ENCODE results near the gene IGFL3. TPM values are rescaled to one million over a fixed set of nuclear protein-coding genes. Genes with fewer than 3 reads are reported as not detected.

IGFL3 gene
- total and polyA plus RNA-seq, 9 of the 15 experiments (the other 6 are each of a cell fraction or from before 2014, with no cell fraction given) = not detected

DNA sequence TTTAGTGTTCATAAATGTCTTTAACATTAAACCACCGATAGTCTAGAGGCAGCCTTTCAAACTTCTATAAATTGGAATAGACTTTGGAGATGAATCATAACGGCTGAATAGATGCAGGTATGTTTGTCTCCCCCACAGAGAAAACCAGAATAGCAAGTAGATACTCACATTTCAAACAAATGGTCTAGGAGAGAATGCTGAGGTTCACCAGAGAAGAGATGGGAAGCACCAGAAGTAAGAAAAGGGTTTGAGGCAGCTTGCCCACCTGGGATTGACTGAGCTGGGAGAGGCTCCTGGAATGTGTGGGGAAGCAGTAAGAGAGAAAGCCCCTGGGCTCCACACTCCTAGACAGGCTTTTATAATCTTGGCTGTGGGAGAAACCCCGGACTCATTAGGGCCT lies 6.4 kb downstream of the IGFL3 start:
- no peaks in the 10 kb centered on the region for H3K36me3 ChIP-seq (ENCODE audit: control insufficient read depth, insufficient read depth, low read length)
- H3K27ac ChIP-seq (ENCODE audit: extremely low read depth, low read depth, low read length) = no peak overlapping the region
- intact Hi-C loops (cut with micrococcal nuclease) = no loop called here
- TF ChIP-seq ETS2 (tag; IDR thresholded peaks at IDR 0.05; ENCODE audit: borderline replicate concordance, poor library complexity, severe bottlenecking) (no peak), ZNF165 (CRISPR knock-in tag; IDR thresholded peaks at IDR 0.05; ENCODE audit: borderline replicate concordance) (no peak), RB1 (IDR thresholded peaks at IDR 0.05; ENCODE audit: low read depth) (no peak), ZNF175 (CRISPR knock-in tag; IDR thresholded peaks at IDR 0.05; ENCODE audit: low read depth) (no peak), MEF2D (tag; conservative IDR thresholded peaks at IDR 0.05; ENCODE audit: low read depth) (no peak), NRF1 (conservative IDR thresholded peaks at IDR 0.05 in 1 of 2, IDR thresholded peaks at IDR 0.05 in 1 of 2) (no peak), ZC3H8 (IDR thresholded peaks at IDR 0.05) (no peak)
- TF ChIP-seq, protein P1, sequence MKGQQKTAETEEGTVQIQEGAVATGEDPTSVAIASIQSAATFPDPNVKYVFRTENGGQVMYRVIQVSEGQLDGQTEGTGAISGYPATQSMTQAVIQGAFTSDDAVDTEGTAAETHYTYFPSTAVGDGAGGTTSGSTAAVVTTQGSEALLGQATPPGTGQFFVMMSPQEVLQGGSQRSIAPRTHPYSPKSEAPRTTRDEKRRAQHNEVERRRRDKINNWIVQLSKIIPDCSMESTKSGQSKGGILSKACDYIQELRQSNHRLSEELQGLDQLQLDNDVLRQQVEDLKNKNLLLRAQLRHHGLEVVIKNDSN (CRISPR knock-in tag; IDR thresholded peaks at IDR 0.05) = no peak
- TF ChIP-seq, protein P2, sequence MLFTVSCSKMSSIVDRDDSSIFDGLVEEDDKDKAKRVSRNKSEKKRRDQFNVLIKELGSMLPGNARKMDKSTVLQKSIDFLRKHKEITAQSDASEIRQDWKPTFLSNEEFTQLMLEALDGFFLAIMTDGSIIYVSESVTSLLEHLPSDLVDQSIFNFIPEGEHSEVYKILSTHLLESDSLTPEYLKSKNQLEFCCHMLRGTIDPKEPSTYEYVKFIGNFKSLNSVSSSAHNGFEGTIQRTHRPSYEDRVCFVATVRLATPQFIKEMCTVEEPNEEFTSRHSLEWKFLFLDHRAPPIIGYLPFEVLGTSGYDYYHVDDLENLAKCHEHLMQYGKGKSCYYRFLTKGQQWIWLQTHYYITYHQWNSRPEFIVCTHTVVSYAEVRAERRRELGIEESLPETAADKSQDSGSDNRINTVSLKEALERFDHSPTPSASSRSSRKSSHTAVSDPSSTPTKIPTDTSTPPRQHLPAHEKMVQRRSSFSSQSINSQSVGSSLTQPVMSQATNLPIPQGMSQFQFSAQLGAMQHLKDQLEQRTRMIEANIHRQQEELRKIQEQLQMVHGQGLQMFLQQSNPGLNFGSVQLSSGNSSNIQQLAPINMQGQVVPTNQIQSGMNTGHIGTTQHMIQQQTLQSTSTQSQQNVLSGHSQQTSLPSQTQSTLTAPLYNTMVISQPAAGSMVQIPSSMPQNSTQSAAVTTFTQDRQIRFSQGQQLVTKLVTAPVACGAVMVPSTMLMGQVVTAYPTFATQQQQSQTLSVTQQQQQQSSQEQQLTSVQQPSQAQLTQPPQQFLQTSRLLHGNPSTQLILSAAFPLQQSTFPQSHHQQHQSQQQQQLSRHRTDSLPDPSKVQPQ (CRISPR knock-in tag; IDR thresholded peaks at IDR 0.05; ENCODE audit: borderline replicate concordance) = no peak
- TF ChIP-seq, protein P3, sequence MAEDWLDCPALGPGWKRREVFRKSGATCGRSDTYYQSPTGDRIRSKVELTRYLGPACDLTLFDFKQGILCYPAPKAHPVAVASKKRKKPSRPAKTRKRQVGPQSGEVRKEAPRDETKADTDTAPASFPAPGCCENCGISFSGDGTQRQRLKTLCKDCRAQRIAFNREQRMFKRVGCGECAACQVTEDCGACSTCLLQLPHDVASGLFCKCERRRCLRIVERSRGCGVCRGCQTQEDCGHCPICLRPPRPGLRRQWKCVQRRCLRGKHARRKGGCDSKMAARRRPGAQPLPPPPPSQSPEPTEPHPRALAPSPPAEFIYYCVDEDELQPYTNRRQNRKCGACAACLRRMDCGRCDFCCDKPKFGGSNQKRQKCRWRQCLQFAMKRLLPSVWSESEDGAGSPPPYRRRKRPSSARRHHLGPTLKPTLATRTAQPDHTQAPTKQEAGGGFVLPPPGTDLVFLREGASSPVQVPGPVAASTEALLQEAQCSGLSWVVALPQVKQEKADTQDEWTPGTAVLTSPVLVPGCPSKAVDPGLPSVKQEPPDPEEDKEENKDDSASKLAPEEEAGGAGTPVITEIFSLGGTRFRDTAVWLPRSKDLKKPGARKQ (CRISPR knock-in tag; IDR thresholded peaks at IDR 0.05) = no peak
- TF ChIP-seq, protein P4, sequence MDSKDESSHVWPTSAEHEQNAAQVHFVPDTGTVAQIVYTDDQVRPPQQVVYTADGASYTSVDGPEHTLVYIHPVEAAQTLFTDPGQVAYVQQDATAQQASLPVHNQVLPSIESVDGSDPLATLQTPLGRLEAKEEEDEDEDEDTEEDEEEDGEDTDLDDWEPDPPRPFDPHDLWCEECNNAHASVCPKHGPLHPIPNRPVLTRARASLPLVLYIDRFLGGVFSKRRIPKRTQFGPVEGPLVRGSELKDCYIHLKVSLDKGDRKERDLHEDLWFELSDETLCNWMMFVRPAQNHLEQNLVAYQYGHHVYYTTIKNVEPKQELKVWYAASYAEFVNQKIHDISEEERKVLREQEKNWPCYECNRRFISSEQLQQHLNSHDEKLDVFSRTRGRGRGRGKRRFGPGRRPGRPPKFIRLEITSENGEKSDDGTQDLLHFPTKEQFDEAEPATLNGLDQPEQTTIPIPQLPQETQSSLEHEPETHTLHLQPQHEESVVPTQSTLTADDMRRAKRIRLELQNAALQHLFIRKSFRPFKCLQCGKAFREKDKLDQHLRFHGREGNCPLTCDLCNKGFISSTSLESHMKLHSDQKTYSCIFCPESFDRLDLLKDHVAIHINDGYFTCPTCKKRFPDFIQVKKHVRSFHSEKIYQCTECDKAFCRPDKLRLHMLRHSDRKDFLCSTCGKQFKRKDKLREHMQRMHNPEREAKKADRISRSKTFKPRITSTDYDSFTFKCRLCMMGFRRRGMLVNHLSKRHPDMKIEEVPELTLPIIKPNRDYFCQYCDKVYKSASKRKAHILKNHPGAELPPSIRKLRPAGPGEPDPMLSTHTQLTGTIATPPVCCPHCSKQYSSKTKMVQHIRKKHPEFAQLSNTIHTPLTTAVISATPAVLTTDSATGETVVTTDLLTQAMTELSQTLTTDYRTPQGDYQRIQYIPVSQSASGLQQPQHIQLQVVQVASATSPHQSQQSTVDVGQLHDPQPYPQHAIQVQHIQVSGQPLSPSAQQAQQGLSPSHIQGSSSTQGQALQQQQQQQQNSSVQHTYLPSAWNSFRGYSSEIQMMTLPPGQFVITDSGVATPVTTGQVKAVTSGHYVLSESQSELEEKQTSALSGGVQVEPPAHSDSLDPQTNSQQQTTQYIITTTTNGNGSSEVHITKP (IDR thresholded peaks at IDR 0.05; ENCODE audit: partially characterized antibody) = no peak
- 0% methylated on average over 3 of the region's 3 CpGs for WGBS (ENCODE audit: insufficient coverage, low coverage, missing lambda C conversion rate)
- no TSS peak for BruUV-seq (replicated peaks)
- no peak for DNase-seq (ENCODE audit: extremely low read depth in 1 of 4, low spot score in 3 of 4)
- H4K20me1 ChIP-seq (replicated peaks; ENCODE audit: control insufficient read depth, insufficient read depth, low read length) = no peaks in the 10 kb centered on the region
- FAIRE-seq = no peak
- H3K27me3 ChIP-seq (ENCODE audit: control insufficient read depth in 2 of 2, insufficient read depth in 2 of 2, low read length in 2 of 2) = peaks cover 0 to 5% of the 10 kb centered on the region in 2 experiments; a peak in 1 of 5 replicates
- H3K9me3 ChIP-seq (replicated peaks; ENCODE audit: control insufficient read depth, insufficient read depth, low read depth, low read length) = no peaks in the 10 kb centered on the region
- ATAC-seq = no peak
- H3K4me2 ChIP-seq (ENCODE audit: insufficient read depth, low read length) = no peak overlapping the region
- in situ Hi-C loops (cut with MboI) = no loop called here
- no peak overlapping the region for H2AFZ ChIP-seq (ENCODE audit: low read depth, low read length)
- H3K79me2 ChIP-seq (ENCODE audit: control insufficient read depth, insufficient read depth, low read length) = no peaks in the 10 kb centered on the region
- H3K4me3 ChIP-seq = no peak overlapping the region
- H3K9me1 ChIP-seq (ENCODE audit: control insufficient read depth, insufficient read depth, low read length) = no peaks in the 10 kb centered on the region
- H3K4me1 ChIP-seq (replicated peaks in 1 of 2; ENCODE audit: control insufficient read depth in 2 of 2, insufficient read depth in 2 of 2, low read length in 2 of 2) = no peaks in the 10 kb centered on the region
- POLR2A ChIA-PET = interaction anchor here (0.5 kb wide), 1 partner anchor 9 kb away, joined by 3 read pairs; no protein-coding TSS in a partner anchor
- CTCF ChIA-PET (ENCODE audit: low intra/inter-chr PET ratio) = no interaction called here
- no peak overlapping the region for H3K9ac ChIP-seq (ENCODE audit: insufficient read depth in 1 of 2, low read depth in 2 of 2, low read length in 2 of 2)

All from K562 (cell line).